Gastrocnemius medialis (tissue), 4 donors: ENCODE data around the gene GALM.
"Not testable (repeated sequence)": the region's sequence is repeated elsewhere in the genome, so short reads cannot be mapped to it uniquely, and the experiment has no call there.

Experiments
- CTCF ChIP-seq, 5 experiments: fragments of 450-650 bp in 3 of 5; fragments of 200-600 bp in 2 of 5; sonication (generic) in 2 of 5; IDR thresholded peaks in 4 of 5; conservative IDR thresholded peaks in 1 of 5; 1 replicate in 4 of 5; 2 replicates in 1 of 5; pipeline ENCODE4 v1.5.1; 2016 to 2019; ENCODE audit warnings: antibody characterized with exemption in 5 of 5, mild to moderate bottlenecking in 3 of 5, moderate library complexity in 3 of 5
- POLR2A ChIP-seq, 2 donors: fragments of 450-650 bp; IDR thresholded peaks; one replicate each; pipeline ENCODE4 v1.6.1; 2017; ENCODE audit warnings: antibody characterized with exemption in 2 of 2, mild to moderate bottlenecking in 2 of 2, moderate library complexity in 2 of 2

DNA sequence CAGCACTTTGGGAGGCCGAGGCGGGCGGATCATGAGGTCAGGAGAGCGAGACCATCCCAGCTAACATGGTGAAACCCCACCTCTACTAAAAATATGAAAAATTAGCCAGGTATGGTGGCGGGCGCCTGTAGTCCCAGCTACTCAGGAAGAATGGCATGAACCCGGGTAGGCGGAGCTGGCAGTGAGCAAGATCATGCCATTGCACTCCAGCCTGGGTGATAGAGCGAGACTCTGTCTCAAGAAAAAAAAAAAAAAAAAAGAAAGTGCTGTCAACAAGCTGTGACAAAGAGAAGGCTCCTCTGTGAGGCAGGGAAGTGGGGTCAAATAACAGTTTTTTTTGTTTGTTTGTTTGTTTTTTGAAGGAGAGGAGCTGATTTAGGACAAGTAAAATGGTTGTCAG, 42.6 kb downstream of the GALM start:
- TF ChIP-seq CTCF (IDR thresholded peaks at IDR 0.05 in 4 of 5, conservative IDR thresholded peaks at IDR 0.05 in 1 of 5); POLR2A (IDR thresholded peaks at IDR 0.05): not testable (repeated sequence)
